ENCODE measurements around the gene RCAN1.
"Not testable (repeated sequence)": the region's sequence is repeated elsewhere in the genome, so short reads cannot be mapped to it uniquely, and the experiment has no call there.

RCAN1 gene

DNA sequence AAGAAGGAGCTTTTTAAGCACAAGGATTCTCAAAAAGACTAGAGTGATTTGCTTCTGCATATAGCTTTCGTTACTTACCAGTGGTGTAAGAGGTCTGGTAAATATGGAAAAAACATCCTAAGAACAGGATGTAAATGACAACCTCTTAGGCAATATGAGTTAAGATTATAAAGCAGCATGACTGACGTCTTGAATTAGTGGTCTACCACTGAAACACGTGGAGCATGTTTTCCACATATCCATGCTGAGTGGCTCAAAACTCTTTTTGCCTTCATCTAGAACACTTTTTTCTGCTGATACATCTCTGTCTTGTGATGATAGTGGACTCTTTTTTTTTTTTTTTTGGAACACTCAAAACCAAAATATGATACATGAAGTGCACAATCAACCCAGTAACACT is 44.6 kb downstream of the RCAN1 start (continued):
- no peak for TF ChIP-seq SCRT2 (tag by site-specific recombination; IDR thresholded peaks at IDR 0.05)
- TF ChIP-seq ZNF335 (tag by site-specific recombination; conservative IDR thresholded peaks at IDR 0.05) = no peak
- no peak for TF ChIP-seq ZNF629 (tag by site-specific recombination; IDR thresholded peaks at IDR 0.05)
- TF ChIP-seq, protein P1, sequence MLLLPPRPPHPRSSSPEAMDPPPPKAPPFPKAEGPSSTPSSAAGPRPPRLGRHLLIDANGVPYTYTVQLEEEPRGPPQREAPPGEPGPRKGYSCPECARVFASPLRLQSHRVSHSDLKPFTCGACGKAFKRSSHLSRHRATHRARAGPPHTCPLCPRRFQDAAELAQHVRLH (tag by site-specific recombination; IDR thresholded peaks at IDR 0.05) = no peak
- no peak for TF ChIP-seq ZNF626 (tag by site-specific recombination; IDR thresholded peaks at IDR 0.05)
- no peak for TF ChIP-seq ZNF133 (tag by site-specific recombination; IDR thresholded peaks at IDR 0.05)
- TF ChIP-seq ZNF140 (tag by site-specific recombination; IDR thresholded peaks at IDR 0.05) = no peak
- TF ChIP-seq EGR2 (tag by site-specific recombination; IDR thresholded peaks at IDR 0.05; ENCODE audit: low read depth) = no peak
- no peak for TF ChIP-seq ZNF112 (tag by site-specific recombination; IDR thresholded peaks at IDR 0.05)

DNA sequence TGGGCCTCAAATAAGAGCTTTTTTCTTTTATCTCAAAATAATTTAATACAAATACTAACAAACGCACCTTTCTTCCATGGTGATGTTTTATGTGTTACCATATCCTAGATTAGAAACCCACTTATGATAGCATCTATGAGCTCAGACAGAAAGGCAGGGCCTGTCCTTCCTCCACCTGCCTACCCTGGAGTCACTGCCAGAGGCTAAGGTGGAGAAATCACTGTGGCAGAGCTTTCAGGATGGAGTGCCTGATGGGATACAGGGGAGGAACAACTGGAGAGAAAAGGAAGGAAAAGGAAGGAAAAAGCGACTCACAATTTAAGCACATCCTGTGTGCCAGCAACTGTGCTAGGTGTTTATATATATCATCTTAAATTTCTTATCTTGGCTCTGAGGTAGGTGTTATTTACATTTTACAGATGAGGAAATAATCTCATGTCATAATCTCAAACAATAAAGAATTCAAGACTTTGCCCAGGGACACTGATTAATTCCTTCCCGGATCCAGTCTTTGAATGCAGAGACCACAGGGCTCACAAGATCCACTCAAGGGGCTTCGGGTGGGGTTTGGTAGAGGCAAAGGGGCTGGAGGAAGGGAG is 45.4 kb downstream of the RCAN1 start:
- CTCF ChIA-PET = interaction anchor here (1.3 kb wide), 1 partner anchor 11 kb away, joined by 3 read pairs; no protein-coding TSS in a partner anchor
- TF ChIP-seq, protein P2, sequence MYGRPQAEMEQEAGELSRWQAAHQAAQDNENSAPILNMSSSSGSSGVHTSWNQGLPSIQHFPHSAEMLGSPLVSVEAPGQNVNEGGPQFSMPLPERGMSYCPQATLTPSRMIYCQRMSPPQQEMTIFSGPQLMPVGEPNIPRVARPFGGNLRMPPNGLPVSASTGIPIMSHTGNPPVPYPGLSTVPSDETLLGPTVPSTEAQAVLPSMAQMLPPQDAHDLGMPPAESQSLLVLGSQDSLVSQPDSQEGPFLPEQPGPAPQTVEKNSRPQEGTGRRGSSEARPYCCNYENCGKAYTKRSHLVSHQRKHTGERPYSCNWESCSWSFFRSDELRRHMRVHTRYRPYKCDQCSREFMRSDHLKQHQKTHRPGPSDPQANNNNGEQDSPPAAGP (tag by site-specific recombination; IDR thresholded peaks at IDR 0.05) = no peak
- TF ChIP-seq ZNF561 (tag by site-specific recombination; IDR thresholded peaks at IDR 0.05; ENCODE audit: borderline replicate concordance) = no peak
- TF ChIP-seq ZNF202 (tag by site-specific recombination; IDR thresholded peaks at IDR 0.05; ENCODE audit: borderline replicate concordance) = no peak
- TF ChIP-seq ZNF837 (tag by site-specific recombination; IDR thresholded peaks at IDR 0.05) = no peak
- TF ChIP-seq GFI1B (tag by site-specific recombination; IDR thresholded peaks at IDR 0.05) = no peak
- TF ChIP-seq, protein P3, sequence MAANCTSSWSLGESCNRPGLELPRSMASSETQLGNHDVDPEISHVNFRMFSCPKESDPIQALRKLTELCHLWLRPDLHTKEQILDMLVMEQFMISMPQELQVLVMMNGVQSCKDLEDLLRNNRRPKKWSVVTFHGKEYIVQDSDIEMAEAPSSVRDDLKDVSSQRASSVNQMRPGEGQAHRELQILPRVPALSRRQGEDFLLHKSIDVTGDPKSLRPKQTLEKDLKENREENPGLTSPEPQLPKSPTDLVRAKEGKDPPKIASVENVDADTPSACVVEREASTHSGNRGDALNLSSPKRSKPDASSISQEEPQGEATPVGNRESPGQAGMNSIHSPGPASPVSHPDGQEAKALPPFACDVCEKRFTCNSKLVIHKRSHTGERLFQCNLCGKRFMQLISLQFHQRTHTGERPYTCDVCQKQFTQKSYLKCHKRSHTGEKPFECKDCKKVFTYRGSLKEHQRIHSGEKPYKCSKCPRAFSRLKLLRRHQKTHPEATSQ (tag by site-specific recombination; IDR thresholded peaks at IDR 0.05) = no peak
- TF ChIP-seq ZNF624 (tag by site-specific recombination; IDR thresholded peaks at IDR 0.05) = no peak
- TF ChIP-seq ZNF133 (tag by site-specific recombination; IDR thresholded peaks at IDR 0.05) = no peak
- TF ChIP-seq ZNF48 (tag by site-specific recombination; IDR thresholded peaks at IDR 0.05) = no peak
- TF ChIP-seq ZNF596 (tag by site-specific recombination; IDR thresholded peaks at IDR 0.05) = no peak
- TF ChIP-seq ZNF530 (tag by site-specific recombination; IDR thresholded peaks at IDR 0.05; ENCODE audit: low read depth) = no peak
- no peak for TF ChIP-seq ZNF404 (tag by site-specific recombination; IDR thresholded peaks at IDR 0.05)
- TF ChIP-seq ZNF521 (tag by site-specific recombination; IDR thresholded peaks at IDR 0.05) = no peak
- Histone ChIP-seq H3K36me3 (ENCODE audit: control insufficient read depth in 2 of 2, insufficient read depth in 1 of 2, low read length in 2 of 2) (no peaks in the 10 kb centered on the region), H3K4me1 (ENCODE audit: control insufficient read depth, insufficient read depth, low read length) (no peaks in the 10 kb centered on the region), H3K4me3 (ENCODE audit: low read depth, low read length) (no peak overlapping the region), H3K27ac (ENCODE audit: extremely low read depth, low read depth, low read length) (no peak overlapping the region), H3K9me3 (ENCODE audit: control insufficient read depth, insufficient read depth, low read depth, low read length) (no peaks in the 10 kb centered on the region)
- POLR2A ChIA-PET = no interaction called here

DNA sequence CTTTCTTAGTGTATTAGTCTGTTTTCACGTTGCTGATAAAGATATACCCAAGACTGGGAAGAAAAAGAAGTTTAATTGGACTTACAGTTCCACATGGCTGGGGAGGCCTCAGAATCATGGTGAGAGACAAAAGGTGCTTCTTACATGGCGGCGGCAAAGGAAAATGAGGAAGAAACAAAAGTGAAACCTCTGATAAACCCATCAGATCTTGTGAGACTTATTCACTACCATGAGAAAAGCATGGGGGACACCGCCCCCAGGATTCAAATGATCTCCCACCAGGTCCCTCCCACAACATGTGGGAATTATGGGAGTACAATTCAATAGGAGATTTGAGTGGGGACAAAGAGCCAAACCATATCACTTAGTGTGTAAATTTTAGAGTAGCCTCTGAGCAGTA is 46.1 kb downstream of the RCAN1 start:
- H3K27ac ChIP-seq (ENCODE audit: extremely low read depth, low read depth, low read length); H3K4me3 ChIP-seq (ENCODE audit: low read depth, low read length); H3K9me3 ChIP-seq (ENCODE audit: control insufficient read depth, insufficient read depth, low read depth, low read length); H3K36me3 ChIP-seq (ENCODE audit: control insufficient read depth in 2 of 2, insufficient read depth in 1 of 2, low read length in 2 of 2); H3K4me1 ChIP-seq (ENCODE audit: control insufficient read depth, insufficient read depth, low read length); POLR2A ChIA-PET: not testable (repeated sequence)
- CTCF ChIA-PET = interaction anchor here (1.0 to 1.3 kb wide), 2 partner anchors 11 to 24 kb away, joined by 3 read pairs; no protein-coding TSS in a partner anchor
